Caco-2 (cell line): Measurements from ENCODE around the gene SELENBP1. TPM values are rescaled to one million over a fixed set of nuclear protein-coding genes. Genes with fewer than 3 reads are reported as not detected.
"Not testable (repeated sequence)": the region's sequence is repeated elsewhere in the genome, so short reads cannot be mapped to it uniquely, and the experiment has no call there.

ENCODE experiments used
- BruUV-seq: library from RNA; stranded (reverse); fragments of 400-500 nt; replicated peaks from 2 replicates; lab custom pipeline; 2021; lab: Mats Ljungman, UMichigan
- CTCF ChIA-PET: fragments of 300-600 bp; sonication (Branson Sonifier 250); formaldehyde crosslinking; loops from one replicate; lab custom pipeline; 2022; ENCODE audit warnings: antibody characterized with exemption; lab: Charles Lee
- POLR2A ChIA-PET: fragments of 300-600 bp; sonication (Branson Sonifier 250); formaldehyde crosslinking; loops from one replicate; lab custom pipeline; 2022; ENCODE audit warnings: antibody characterized with exemption; lab: Charles Lee
- DNase-seq, 2 experiments: peaks; one replicate each; pipeline versions ENCODE4 v3.0.0 to v3.0.0-alpha.2; 2020 to 2022
- H3K27me3 ChIP-seq: replicated peaks from 2 replicates; pipeline ENCODE4 v1.6.0; 2011; ENCODE audit warnings: low read length; ENCODE audit not compliant: control insufficient read depth, insufficient read depth
- H3K36me3 ChIP-seq: 2 replicates; pipeline ENCODE4 v1.5.1; 2011; ENCODE audit warnings: low read length; ENCODE audit not compliant: control insufficient read depth, insufficient read depth
- H3K4me1 ChIP-seq: fragments of 250-450 bp; sonication (Bioruptor Pico); 2 replicates; pipeline ENCODE4 v1.5.1; 2020; ENCODE audit warnings: mild to moderate bottlenecking
- H3K4me3 ChIP-seq: 2 replicates; pipeline ENCODE4 v1.5.1; 2011; ENCODE audit warnings: low read depth, mild to moderate bottlenecking, control low read depth, low read length
- H3K9me3 ChIP-seq: fragments of 250-450 bp; sonication (Bioruptor Pico); 2 replicates; pipeline ENCODE4 v1.5.1; 2020; ENCODE audit warnings: mild to moderate bottlenecking, moderate library complexity
- H3K27ac Mint-ChIP-seq: one replicate; pipeline ENCODE4 v1.8.0; 2022; ENCODE audit warnings: mixed read lengths; ENCODE audit not compliant: unreplicated experiment
- H3K27me3 Mint-ChIP-seq: one replicate; pipeline ENCODE4 v1.8.0; 2022; ENCODE audit warnings: mixed read lengths; ENCODE audit not compliant: insufficient read depth, unreplicated experiment
- H3K36me3 Mint-ChIP-seq: one replicate; pipeline ENCODE4 v1.8.0; 2022; ENCODE audit warnings: mild to moderate bottlenecking, mixed read lengths; ENCODE audit not compliant: insufficient read depth, unreplicated experiment
- H3K4me1 Mint-ChIP-seq: one replicate; pipeline ENCODE4 v1.8.0; 2022; ENCODE audit warnings: low read depth, mixed read lengths; ENCODE audit not compliant: unreplicated experiment
- H3K4me3 Mint-ChIP-seq: one replicate; pipeline ENCODE4 v1.8.0; 2022; ENCODE audit warnings: mild to moderate bottlenecking, moderate library complexity, mixed read lengths; ENCODE audit not compliant: unreplicated experiment
- H3K9me3 Mint-ChIP-seq: one replicate; pipeline ENCODE4 v1.8.0; 2022; ENCODE audit warnings: mixed read lengths; ENCODE audit not compliant: unreplicated experiment
- CTCF ChIP-seq, 2 experiments: fragments of 200-600 bp in 1 of 2; IDR thresholded peaks; 1 replicate in 1 of 2; 2 replicates in 1 of 2; pipeline versions ENCODE4 v1.5.1 to v1.8.0; 2011 to 2022; ENCODE audit warnings: antibody characterized with exemption in 1 of 2, control low read depth in 1 of 2, inconsistent platforms in 1 of 2, low read depth in 1 of 2, low read length in 1 of 2, mild to moderate bottlenecking in 1 of 2, moderate library complexity in 1 of 2; ENCODE audit not compliant: insufficient read depth in 1 of 2, severe bottlenecking in 1 of 2, unreplicated experiment in 1 of 2
- intact Hi-C: fragments of 100-400 bp; cut with micrococcal nuclease; formaldehyde crosslinking; loops from one replicate; pipeline ENCODE4 v1.10.0; 2022; ENCODE audit not compliant: unreplicated experiment
- total RNA-seq: library from RNA; stranded (reverse); gene quantifications from 2 replicates; pipeline ENCODE4 v1.2.3, GENCODE V29; 2022

Gene SELENBP1
- total RNA-seq, 1 experiment from 2014 or later, result 18.5 TPM

GRCh38 chr1:151401125-151401788, 28.8 kb upstream of the SELENBP1 start:
- Mint-ChIP-seq H3K9me3 (no peaks in the 10 kb centered on the region), H3K4me3 (peak overlapping the region; percentile 99), H3K27me3 (no peaks in the 10 kb centered on the region), H3K27ac (peak overlapping the region; percentile 99), H3K4me1 (peaks cover 13% of the 10 kb centered on the region), H3K36me3 (peaks cover 70% of the 10 kb centered on the region)
- Histone ChIP-seq H3K27me3 (no peaks in the 10 kb centered on the region), H3K4me1 (peaks cover 7% of the 10 kb centered on the region), H3K4me3 (no peak overlapping the region), H3K36me3 (peaks cover 6% of the 10 kb centered on the region), H3K9me3 (no peaks in the 10 kb centered on the region)
- POLR2A ChIA-PET, result interaction anchor here (0.7 kb wide), 1 partner anchor 23 kb away, joined by 3 read pairs; no protein-coding TSS in a partner anchor
- no TSS peak for BruUV-seq
- intact Hi-C loops, result loop anchor here (10.0 kb wide), 1 partner anchor 96 kb away; no protein-coding TSS in a partner anchor
- TF ChIP-seq CTCF (IDR thresholded peaks at IDR 0.05; ENCODE audit: insufficient read depth in 1 of 2, low read depth in 1 of 2, low read length in 1 of 2, severe bottlenecking in 1 of 2, unreplicated experiment in 1 of 2), result no peak
- no peak for DNase-seq
- CTCF ChIA-PET, result no interaction called here

- BruUV-seq, result no TSS peak
- CTCF ChIA-PET, result interaction anchor here (0.6 to 1.5 kb wide), 4 partner anchors 47 to 118 kb away, joined by 3 to 11 read pairs (median 4); no protein-coding TSS in a partner anchor
- Mint-ChIP-seq H3K36me3 (peaks cover 53% of the 10 kb centered on the region), H3K4me3 (peak within 1 kb of the TSS; percentile 99), H3K27ac (peak within 1 kb of the TSS; percentile 99), H3K9me3 (no peaks in the 10 kb centered on the region), H3K27me3 (no peaks in the 10 kb centered on the region), H3K4me1 (peaks cover 13% of the 10 kb centered on the region)
- H3K4me1 ChIP-seq, result peaks cover 7% of the 10 kb centered on the region
- peak within 1 kb of the TSS; percentile 80 for H3K4me3 ChIP-seq
- POLR2A ChIA-PET, result interaction anchor here (0.7 to 1.0 kb wide), 2 partner anchors 88 to 148 kb away, joined by 3 to 4 read pairs; no protein-coding TSS in a partner anchor
- intact Hi-C loops, result loop anchor here (10.0 kb wide), 2 partner anchors 55 to 95 kb away; partner anchors contain the start of gene RFX5
- H3K27me3 ChIP-seq, result no peaks in the 10 kb centered on the region
- peaks cover 3% of the 10 kb centered on the region for H3K36me3 ChIP-seq
- TF ChIP-seq CTCF (IDR thresholded peaks at IDR 0.05; ENCODE audit: insufficient read depth in 1 of 2, low read depth in 1 of 2, low read length in 1 of 2, severe bottlenecking in 1 of 2, unreplicated experiment in 1 of 2), result peak in 1 of 2 experiments; percentile 37
- peak; percentile 86 to 90 for DNase-seq
- H3K9me3 ChIP-seq, result peaks cover 2% of the 10 kb centered on the region; the same call in 1 of the 2 replicates
Observed at GRCh38 chr1:151399324-151400171, 27.0 kb upstream of the SELENBP1 start, which contains the start of gene PSMB4. TSS of gene PSMB4 (plus strand) at chr1:151399573. CDS start at chr1:151399588, 15 bp downstream.

GRCh38 chr1:151396265-151396664, 23.8 kb upstream of the SELENBP1 start:
- H3K4me3 Mint-ChIP-seq, H3K36me3 ChIP-seq, H3K9me3 ChIP-seq, BruUV-seq, CTCF ChIA-PET, H3K27me3 Mint-ChIP-seq, H3K27me3 ChIP-seq, DNase-seq, POLR2A ChIA-PET, H3K27ac Mint-ChIP-seq, H3K4me1 ChIP-seq, H3K4me3 ChIP-seq: not testable (repeated sequence)
- intact Hi-C loops, result loop anchor here (10.0 kb wide), 1 partner anchor 51 kb away; the partner anchor contains the start of gene RFX5
- Mint-ChIP-seq H3K9me3 (peaks cover 10% of the 10 kb centered on the region), H3K4me1 (peaks cover 13% of the 10 kb centered on the region), H3K36me3 (peaks cover 25% of the 10 kb centered on the region)
